GM12801 (cell line): ENCODE measurements around the gene WNT7B.

Experiments used
- TF ChIP-seq, protein P1 (sequence below): IDR thresholded peaks from one replicate; pipeline ENCODE4 v1.5.1; 2011; ENCODE audit warnings: control low read depth; ENCODE audit not compliant: insufficient read length; ENCODE audit errors: extremely low read depth

The WNT7B gene

DNA sequence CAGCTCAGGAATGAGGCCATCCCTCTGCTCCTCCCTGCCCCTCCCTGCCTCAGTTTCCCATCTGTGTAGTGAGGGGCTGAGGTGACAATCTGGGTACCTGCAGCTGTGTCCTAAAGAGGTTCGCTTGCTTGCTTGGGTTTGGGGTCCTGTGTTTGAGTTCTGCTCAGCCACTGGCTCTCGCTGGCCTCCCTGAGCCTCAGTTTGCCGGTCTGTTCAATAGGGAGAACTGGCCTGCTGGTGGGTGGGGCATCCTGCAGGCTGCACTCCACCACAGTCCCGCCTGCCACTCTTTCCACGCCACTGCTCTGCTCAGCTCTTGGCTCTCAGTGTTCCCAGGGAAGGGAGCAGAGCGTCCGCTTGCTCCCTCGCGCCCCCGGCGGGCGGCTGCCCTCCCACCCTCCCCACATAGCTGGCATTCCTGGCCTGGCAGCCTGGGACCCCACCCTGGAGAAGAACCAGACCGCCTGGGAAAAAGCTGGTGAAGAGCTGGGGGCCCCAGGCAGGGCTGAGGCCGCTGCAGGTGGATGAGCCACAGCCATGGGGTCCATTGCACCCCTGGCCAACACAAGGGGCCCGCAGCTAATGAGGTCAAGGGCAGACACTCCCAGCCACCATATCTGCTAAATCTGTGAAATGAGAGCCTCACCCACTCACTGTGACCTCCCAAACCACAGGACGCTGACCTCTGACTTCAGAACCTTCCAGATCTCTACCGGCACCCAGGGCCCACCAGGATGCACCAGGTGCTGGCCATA, 15.1 kb downstream of the WNT7B start:
- TF ChIP-seq, protein P1, sequence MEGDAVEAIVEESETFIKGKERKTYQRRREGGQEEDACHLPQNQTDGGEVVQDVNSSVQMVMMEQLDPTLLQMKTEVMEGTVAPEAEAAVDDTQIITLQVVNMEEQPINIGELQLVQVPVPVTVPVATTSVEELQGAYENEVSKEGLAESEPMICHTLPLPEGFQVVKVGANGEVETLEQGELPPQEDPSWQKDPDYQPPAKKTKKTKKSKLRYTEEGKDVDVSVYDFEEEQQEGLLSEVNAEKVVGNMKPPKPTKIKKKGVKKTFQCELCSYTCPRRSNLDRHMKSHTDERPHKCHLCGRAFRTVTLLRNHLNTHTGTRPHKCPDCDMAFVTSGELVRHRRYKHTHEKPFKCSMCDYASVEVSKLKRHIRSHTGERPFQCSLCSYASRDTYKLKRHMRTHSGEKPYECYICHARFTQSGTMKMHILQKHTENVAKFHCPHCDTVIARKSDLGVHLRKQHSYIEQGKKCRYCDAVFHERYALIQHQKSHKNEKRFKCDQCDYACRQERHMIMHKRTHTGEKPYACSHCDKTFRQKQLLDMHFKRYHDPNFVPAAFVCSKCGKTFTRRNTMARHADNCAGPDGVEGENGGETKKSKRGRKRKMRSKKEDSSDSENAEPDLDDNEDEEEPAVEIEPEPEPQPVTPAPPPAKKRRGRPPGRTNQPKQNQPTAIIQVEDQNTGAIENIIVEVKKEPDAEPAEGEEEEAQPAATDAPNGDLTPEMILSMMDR = no peak

DNA sequence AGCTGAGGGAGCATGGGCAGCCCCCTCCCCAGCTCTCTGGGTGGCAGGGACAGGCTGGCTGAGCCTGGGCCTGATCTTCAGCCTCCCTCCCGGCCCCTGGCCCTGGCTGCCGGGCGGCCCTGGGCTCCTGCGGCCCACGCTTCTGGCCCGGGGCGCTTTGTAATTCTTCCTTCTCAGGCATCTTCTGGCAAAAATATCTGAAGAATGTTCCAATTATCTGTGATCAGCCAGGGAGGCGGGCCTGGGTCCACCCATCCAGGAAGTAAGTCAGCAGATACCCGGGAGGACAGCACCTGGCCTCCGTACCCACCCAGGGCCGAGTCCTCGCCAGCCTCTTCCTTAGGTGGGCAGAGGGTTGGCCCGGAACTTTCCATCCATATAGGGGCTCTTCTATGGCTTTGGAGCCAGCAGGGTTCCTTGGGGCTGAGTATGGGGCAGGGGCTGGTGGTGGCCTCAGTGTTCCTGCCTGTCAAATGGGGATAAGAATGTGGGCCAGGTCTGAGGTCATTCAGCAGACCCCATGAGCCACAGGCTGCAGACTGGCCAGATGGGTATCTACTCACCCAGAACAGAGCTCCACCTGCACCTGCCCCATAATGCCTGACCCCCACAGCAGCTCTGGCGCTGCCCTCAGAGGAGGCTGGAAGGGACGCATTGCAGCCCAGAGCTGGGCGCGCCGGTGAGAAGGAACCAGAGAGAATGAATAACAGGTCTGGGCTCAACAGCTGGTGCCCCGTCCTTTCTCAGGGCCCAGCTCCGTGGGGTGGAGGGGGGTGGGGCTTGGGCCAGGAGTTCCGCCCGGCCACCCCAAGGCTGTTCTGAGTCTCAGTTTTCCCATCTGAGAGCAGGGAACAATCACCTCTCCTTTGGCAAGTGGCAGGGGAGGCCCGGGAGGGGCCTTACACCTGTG, 16.2 kb downstream of the WNT7B start:
- TF ChIP-seq, protein P1 = no peak

DNA sequence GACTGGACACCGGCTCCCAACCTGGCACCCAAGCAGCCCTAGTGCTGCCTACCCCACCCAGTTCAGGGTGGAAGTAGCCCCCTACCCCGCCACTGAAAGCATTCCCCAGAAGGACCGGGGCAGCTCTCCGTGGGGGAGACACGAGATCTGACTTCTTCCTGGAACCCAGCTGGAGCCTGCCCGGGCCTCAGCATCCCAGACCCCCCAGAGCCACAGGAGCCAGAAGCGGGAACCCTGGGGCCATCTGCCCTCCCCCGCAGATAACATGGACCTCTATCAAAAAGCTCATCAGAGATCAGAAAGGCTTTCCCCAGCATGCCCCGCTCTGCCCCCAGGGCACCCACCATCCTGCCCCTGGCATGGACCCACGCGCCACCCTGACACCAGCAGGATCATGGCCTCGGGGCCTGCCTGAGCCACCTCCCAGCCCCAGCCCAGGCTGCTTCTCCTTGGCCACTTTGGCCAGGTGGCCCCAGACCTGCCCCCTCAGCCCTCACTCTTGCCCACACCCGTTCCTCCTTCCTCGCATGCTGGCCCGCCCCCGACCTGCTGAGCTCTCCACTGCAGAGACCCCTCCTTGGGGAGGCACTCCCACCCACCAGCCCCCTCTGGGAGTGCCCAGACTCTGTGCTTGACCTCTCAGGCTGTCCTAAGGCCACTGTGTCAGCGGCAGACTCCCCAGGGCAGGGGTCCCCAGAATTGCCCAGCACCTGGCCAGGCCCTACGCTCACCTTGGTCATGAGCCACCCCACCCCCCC, 17.1 kb downstream of the WNT7B start:
- TF ChIP-seq, protein P1 = no peak

DNA sequence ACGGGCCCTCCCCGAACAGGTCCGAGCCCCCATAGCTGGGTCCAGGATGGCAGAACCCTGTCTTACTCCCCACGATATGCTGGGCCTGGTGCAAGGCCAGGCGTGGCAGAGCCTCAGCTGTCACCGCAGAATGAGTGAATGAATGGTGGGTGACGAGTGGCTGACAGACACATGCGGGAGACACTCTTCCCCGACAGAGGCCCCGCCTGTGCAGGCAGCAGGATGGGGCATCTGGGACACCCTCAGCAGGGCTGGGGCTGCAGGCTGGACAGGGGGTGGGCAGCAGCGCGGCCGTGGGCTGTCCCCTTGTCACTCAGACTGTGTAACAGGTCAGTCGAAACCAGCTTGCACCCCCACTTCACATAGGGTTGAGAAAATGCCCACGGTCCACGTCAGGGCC, 18.0 kb downstream of the WNT7B start:
- TF ChIP-seq, protein P1 = no peak

DNA sequence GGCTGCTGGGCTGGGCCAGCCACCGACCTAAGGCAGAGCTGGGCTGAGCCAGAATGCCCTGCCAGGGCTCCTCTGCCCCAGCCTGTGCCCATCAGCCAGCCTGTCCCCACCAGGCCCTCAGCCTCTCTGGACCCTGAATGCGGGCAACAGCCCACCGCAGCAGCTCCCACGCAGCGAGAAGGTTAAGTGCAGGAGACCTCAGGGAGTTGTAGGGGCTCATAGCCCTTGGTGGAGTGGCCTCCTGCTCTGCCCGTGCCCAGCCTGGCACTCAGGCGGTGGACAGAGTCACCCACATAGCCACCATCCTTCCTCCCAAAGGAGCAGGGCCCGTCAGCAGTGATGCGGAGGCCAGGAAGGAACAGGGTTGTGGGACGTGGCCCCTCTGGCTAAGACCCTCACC, 19.1 kb downstream of the WNT7B start:
- TF ChIP-seq, protein P1 = no peak

DNA sequence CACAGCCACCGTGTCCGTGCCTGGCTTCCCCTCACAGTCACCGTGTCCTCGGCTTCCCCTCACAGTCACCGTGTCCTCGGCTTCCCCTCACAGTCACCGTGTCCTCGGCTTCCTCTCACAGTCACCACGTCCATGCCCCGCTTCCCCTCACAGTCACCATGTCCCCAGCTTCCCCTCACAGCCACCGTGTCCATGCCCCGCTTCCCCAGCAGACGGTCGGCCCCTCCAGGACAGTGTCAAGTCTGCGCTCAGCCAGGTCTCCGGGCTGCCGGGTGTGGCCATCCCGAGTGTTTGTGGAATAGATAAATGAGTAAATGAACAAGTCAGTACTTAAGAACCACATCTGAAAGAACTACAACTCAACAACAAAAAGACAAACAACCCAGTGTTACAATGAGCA, 23.8 kb downstream of the WNT7B start:
- TF ChIP-seq, protein P1 = no peak

DNA sequence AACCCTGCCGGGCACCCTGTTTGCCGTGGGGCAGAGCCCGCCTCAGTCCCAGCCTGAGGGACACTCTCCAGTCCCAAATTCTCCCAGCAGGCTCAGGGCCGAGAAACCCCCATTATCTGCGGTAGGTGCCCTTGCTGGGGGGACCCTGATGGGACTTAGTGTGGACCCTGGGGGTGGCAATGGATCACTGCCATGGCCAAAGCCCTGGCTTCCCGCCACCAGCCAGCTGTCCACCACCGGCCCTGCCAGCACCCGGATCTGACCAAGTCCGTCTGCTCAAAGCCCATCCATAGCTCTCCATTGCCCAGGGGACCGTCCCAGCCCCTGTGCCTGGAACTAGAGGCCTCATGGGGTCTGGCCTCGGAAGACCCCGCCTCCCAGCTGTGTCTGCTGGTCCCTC, 24.4 kb downstream of the WNT7B start:
- TF ChIP-seq, protein P1 = no peak
